Natural killer cell treated with Interleukin-12 subunit alpha and Interleukin-12 subunit beta and Interleukin-15 and Interleukin-18, amount 100 ng/mL, for 72 hours (primary cell): ENCODE results near the gene POU2AF1. TPM values are rescaled to one million over a fixed set of nuclear protein-coding genes. Genes with fewer than 3 reads are reported as not detected.

ENCODE experiments used
- ATAC-seq, 2 donors: fragments of 150-1000 bp; cut with Tn5 transposase in 1 of 2; sonication (Bioruptor Pico), chemical (Tn5 transposase) in 1 of 2; 2 replicates each; pipeline ENCODE4 v1.10.0; 2021
- DNase-seq: peaks from one replicate; pipeline ENCODE4 v3.0.0; 2022; ENCODE audit warnings: low spot score
- H3K27ac Mint-ChIP-seq, 2 donors: 1 replicate in 1 of 2; 2 replicates in 1 of 2; pipeline ENCODE4 v1.8.0; 2022; ENCODE audit warnings: mixed read lengths in 2 of 2, mild to moderate bottlenecking in 1 of 2, moderate library complexity in 1 of 2
- H3K27me3 Mint-ChIP-seq, 2 donors: 1 replicate in 1 of 2; 2 replicates in 1 of 2; pipeline ENCODE4 v1.8.0; 2022; ENCODE audit warnings: mixed read lengths in 2 of 2
- H3K36me3 Mint-ChIP-seq: one replicate; pipeline ENCODE4 v1.8.0; 2022; ENCODE audit warnings: mixed read lengths
- H3K4me1 Mint-ChIP-seq, 2 donors: 1 replicate in 1 of 2; 2 replicates in 1 of 2; pipeline ENCODE4 v1.8.0; 2022; ENCODE audit warnings: low read depth in 2 of 2, mixed read lengths in 2 of 2, mild to moderate bottlenecking in 1 of 2
- H3K4me3 Mint-ChIP-seq: one replicate; pipeline ENCODE4 v1.8.0; 2022; ENCODE audit warnings: mixed read lengths
- H3K9me3 Mint-ChIP-seq: 2 replicates; pipeline ENCODE4 v1.8.0; 2022; ENCODE audit warnings: mixed read lengths
- total RNA-seq, 2 donors: library from RNA; stranded (reverse); gene quantifications; one replicate each; pipeline ENCODE4 v1.2.3, GENCODE V29; 2022

The POU2AF1 gene
- total RNA-seq, 2 donors from 2014 or later, result 4.2 TPM; not detected in 1

DNA sequence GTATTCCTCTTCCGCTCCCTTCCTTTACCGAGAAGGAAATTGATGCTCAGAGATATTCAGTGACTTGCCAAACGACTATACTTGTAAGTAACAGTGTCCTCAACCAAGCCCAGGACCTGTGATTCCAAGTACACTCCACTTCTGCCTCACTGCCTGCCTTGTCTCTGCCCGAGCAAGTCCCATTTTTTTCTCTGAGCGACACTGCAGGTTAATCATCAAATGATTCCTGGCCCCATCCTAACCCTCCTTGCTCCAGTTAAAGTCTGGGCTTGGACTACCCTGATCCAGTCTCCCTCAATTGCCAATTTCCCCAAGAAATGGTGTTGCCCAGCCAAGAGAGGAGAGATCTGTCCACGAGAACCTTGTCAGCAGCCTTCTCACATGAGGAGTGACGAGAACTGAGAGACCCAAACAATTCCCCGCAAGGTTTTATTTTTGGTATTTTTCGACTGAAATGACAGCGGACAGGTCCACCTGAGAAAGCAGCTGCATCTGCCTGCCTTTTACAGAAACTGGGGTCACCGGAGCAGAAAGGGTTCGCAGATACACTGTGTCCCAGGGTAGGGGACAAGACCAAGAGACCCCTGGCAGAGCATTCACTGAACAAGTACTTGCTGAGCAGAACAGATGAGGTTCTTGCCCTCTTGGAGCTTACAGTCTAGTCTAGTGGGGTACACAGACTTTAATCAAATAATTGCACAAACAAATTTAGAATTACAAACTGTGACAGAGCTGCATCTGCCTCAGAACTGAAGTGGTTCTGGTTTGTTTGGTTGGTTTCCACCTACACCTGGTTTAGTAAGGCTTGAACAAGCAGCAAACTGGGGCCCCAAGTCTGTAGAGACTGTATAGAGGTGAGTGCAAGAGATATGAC lies 11.4 kb downstream of the POU2AF1 start:
- Mint-ChIP-seq H3K36me3 (no peaks in the 10 kb centered on the region), H3K27me3 (peaks cover 9 to 15% of the 10 kb centered on the region in 2 donors), H3K4me1 (no peaks in the 10 kb centered on the region), H3K4me3 (no peak overlapping the region), H3K9me3 (no peaks in the 10 kb centered on the region), H3K27ac (no peak overlapping the region)
- no peak for DNase-seq
- no peak for ATAC-seq

DNA sequence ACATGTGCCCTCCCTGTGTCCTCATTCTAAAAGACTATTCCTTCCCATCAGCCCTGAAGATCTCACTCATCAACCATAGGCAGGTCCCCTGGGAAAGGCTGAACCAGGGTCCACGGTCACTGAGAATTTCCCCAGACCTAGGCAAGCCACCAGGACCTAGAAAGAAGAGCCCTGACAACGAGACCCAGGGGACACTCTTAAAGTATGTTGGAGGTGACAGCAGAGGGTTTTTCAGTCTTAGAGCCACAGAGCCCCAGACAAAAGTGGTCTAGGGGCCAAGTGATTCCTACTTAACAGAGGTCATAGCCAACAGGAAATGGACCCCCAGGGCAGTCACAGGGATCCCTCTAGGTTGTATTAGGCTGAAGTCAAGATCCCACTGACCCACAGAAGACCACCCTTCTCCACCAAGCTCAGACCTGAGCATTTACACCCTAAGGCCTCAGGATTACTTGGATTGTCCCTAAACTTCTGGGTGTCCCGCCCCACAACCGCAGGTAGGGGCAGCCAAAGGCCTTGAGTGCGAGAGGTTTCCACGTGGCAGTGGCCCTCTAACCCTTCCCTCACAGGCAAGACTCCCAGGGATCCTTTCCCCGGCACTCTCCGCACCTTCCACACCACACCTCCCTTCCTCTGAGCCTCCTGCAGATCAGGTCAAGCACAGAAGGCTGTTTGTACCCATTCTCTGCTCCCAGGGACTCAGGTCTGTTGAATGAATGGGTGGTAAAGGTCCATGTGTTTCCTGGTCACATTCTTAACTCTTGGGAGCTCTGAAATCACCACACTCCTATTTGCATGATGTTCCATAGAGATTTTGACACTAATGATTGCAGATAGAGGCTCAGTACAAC lies 12.3 kb downstream of the POU2AF1 start:
- DNase-seq, result no peak
- Mint-ChIP-seq H3K27me3 (peaks cover 9 to 15% of the 10 kb centered on the region in 2 donors), H3K27ac (no peak overlapping the region), H3K36me3 (no peaks in the 10 kb centered on the region), H3K9me3 (no peaks in the 10 kb centered on the region), H3K4me3 (no peak overlapping the region), H3K4me1 (no peaks in the 10 kb centered on the region)
- no peak for ATAC-seq

DNA sequence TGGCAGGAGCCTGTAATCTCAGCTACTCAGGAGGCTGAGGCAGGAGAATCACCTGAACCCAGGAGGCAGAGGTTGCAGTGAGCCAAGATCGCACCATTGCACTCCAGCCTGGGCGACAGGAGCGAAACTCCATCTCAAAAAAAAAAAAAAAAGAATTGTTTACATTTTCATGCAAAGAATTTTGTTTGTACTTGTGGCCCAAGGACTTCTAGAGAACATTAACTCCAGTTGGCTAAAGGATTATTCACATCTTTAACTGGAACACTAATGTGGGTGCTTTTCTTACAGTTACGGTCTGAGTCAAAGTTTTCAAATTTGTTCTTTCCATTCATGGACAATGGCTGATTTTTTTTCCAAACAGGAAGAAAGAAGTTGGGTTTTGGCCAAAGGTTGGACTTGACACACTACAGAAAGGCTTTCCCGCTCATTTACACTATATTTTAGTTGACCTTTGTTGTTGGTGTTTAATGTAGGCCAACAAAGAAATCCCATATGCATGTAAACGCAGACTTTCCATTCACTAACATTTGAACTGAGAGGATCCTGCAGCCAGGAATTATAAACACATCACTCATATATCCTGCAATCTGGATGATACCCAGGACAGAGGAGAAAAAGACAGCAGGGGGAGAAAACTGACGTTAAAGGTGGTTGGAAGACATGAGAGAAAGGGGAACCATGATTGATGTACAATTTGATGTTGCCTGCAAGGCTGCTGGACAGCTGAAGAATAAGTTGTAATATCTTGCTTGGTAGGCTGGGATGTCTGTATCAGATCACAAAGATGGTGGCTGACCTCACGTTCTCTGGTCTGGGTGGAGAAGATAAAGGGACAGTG lies 13.1 kb downstream of the POU2AF1 start:
- no peak for ATAC-seq
- H3K4me3 Mint-ChIP-seq, result no peak overlapping the region
- H3K9me3 Mint-ChIP-seq, result no peaks in the 10 kb centered on the region
- no peaks in the 10 kb centered on the region for H3K4me1 Mint-ChIP-seq
- no peak for DNase-seq
- H3K27ac Mint-ChIP-seq, result no peak overlapping the region
- no peaks in the 10 kb centered on the region for H3K36me3 Mint-ChIP-seq
- peaks cover 7 to 11% of the 10 kb centered on the region in 2 donors for H3K27me3 Mint-ChIP-seq

DNA sequence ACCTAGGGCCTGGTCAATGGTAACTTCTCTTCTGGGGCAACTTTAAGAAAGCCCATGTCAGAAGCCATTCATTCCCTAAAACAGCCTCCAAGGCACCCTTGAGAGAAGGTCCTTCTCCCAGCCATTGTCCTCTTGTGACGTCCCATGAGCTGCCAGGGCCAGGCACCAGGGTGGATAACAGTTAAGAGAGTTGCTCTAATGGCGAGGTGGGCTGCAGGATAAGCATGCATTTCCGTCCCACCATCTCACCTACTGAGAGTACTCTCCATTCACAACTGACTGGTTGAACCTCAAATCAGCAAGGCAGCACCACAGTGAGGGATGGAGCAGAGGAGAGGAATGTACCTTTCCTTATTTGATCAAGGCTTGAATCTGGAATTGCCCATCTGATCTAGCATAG lies 14.6 kb downstream of the POU2AF1 start:
- H3K4me1 Mint-ChIP-seq, result no peaks in the 10 kb centered on the region
- no peak for DNase-seq
- H3K4me3 Mint-ChIP-seq, result no peak overlapping the region
- no peaks in the 10 kb centered on the region for H3K9me3 Mint-ChIP-seq
- H3K36me3 Mint-ChIP-seq, result no peaks in the 10 kb centered on the region
- peaks cover 3 to 5% of the 10 kb centered on the region in 2 donors for H3K27me3 Mint-ChIP-seq
- no peak overlapping the region for H3K27ac Mint-ChIP-seq
- no peak for ATAC-seq

DNA sequence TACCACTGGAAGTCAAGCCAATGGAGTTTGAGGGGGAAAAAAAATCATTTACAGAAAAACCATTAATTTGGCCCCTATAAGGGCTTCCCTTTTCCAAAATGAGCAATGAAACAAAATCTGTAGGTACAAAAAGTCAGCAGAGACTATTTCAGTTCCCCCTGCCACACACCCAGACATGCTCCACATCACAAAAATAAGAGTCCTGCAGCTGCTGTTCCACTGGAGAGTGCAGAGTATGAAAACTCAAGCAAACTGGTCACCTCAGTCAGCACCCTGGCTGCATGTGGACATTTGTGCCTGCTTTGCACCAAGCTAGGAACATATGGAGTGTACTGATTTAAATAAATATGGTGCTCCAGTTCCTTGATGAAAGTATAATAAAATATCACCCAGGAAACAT lies 15.1 kb downstream of the POU2AF1 start:
- ATAC-seq, result no peak
- DNase-seq, result no peak
- Mint-ChIP-seq H3K36me3 (no peaks in the 10 kb centered on the region), H3K4me3 (no peak overlapping the region), H3K4me1 (no peaks in the 10 kb centered on the region), H3K27ac (no peak overlapping the region), H3K27me3 (peaks cover 0 to 5% of the 10 kb centered on the region in 2 donors), H3K9me3 (no peaks in the 10 kb centered on the region)

DNA sequence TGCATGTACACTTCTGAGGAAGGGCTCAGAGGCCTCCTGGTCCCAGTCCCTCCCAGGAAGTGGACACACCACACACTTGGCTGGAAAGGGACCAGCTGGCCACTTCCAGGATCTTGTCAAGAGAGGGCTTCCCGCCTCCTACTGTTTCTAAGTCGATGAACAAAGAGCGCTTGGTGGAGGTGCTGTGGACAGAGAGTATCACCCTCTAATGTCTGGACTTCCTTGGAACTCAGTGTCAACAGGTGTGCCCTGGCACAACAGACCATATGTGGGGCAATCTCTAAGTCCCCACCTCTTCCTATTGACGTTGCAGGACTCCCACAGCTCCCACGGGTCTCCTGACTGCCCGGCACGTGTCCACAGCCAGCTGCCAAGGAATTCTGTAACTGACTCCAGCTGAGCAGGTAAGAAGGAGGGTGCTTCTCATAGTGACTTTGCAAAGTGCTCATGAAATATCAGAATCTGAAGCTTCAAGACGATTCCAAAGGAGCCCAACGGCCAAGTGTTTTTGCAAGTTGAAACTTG lies 16.1 kb downstream of the POU2AF1 start:
- DNase-seq, result no peak
- no peaks in the 10 kb centered on the region for H3K36me3 Mint-ChIP-seq
- no peaks in the 10 kb centered on the region for H3K9me3 Mint-ChIP-seq
- ATAC-seq, result no peak
- peaks cover 0 to 5% of the 10 kb centered on the region in 2 donors for H3K27me3 Mint-ChIP-seq
- no peak overlapping the region for H3K27ac Mint-ChIP-seq
- H3K4me1 Mint-ChIP-seq, result no peaks in the 10 kb centered on the region
- no peak overlapping the region for H3K4me3 Mint-ChIP-seq

DNA sequence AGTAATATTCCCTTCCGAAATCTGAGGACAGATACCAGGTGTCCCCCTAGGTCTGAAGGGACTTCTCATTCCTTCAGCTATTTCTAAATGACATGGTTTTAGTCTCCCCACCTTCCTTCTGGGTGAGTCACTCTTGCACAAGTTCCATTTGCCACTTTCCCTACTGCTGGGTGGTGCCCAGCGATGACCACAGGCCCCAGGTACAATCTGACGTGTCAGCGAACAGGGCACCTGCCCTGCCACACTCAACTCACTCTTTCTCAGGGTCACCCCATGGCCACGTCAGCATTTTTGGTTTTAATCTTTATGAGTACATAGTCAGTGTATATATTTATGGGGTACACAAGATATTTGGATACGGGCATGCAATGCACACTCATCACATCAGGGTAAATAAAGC lies 17.2 kb downstream of the POU2AF1 start:
- Mint-ChIP-seq H3K27me3 (no peaks in the 10 kb centered on the region), H3K36me3 (no peaks in the 10 kb centered on the region), H3K4me3 (no peak overlapping the region), H3K9me3 (no peaks in the 10 kb centered on the region), H3K4me1 (no peaks in the 10 kb centered on the region), H3K27ac (no peak overlapping the region)
- DNase-seq (no peak), ATAC-seq (no peak)

DNA sequence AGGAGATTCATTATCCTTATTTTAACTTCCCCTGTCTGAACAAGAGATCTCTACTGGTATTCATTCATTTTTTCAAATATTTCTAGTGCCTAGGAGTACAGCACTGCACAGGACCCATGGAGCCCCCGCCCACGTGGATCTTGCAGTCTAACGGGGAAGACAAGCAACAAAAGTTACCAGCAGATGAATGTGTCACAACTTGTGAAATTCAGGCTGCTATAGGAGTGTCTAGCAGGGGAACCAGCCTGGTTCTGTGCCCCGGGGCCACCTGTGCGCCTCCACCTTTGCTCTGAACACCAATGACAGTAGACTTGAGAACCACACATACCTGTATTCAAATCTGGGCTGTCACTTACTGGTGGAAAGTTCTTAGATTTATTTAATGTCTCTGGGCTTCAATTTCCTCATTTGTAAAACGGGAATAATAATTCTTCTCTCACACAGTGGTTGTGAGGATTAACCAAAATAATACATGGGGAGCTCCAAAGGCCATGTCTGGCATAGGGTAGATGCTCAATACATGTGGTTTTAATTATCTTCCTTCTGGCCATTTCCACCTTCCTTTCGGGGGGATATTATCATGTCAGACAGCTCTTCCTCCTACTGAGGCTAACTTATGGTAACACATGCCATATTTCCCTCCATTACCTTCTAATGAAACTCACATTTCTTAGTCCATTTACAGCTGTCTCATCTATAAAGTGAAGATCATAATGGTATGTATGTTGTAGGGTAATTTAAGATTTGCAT lies 17.8 kb downstream of the POU2AF1 start:
- Mint-ChIP-seq H3K9me3 (no peaks in the 10 kb centered on the region), H3K36me3 (no peaks in the 10 kb centered on the region), H3K4me3 (no peak overlapping the region), H3K4me1 (no peaks in the 10 kb centered on the region), H3K27ac (no peak overlapping the region), H3K27me3 (no peaks in the 10 kb centered on the region)
- ATAC-seq, result no peak
- no peak for DNase-seq

DNA sequence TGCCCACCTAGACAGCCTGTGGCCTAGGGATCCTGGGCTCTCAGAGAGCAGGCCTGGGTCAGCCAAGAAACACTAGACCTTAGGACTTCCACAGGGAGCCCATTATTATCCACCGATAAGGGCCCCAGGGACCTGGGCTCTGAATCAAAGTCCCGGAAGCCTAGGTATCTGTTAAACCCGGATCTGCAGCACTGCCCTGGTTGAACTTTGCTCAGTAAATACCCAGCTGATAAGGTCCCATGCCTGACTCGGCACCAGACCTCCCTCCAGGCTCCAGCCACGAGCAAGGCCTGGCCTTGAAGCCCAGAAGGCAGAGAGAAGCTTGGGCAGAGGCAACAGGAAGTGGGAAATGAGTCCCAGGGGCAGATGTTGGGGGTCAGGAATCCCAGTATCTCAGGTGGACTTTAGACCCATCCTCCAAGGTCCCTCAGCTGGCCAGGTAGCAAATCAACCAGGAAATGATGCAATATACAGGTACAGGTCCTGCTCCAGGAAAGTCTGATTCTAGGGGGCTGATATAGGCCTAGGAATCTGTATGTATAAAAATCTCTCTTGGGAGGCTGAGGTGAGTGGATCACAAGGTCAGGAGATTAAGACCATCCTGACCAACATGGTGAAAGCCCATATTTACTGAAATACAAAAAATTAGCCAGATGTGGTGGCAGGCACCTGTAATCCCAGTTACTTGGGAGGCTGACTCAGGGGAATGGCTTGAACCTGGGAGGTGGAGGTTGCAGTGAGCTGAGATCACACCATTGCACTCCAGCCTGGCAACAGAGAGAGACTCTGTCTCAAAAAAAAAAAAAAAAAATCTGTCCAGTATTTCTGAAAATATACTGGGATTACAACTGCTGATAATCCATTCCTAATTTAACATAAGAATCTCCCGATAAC lies 18.7 kb downstream of the POU2AF1 start:
- Mint-ChIP-seq H3K9me3 (no peaks in the 10 kb centered on the region), H3K4me1 (no peaks in the 10 kb centered on the region), H3K4me3 (no peak overlapping the region), H3K27me3 (no peaks in the 10 kb centered on the region), H3K36me3 (no peaks in the 10 kb centered on the region), H3K27ac (no peak overlapping the region)
- no peak for ATAC-seq
- DNase-seq, result no peak

DNA sequence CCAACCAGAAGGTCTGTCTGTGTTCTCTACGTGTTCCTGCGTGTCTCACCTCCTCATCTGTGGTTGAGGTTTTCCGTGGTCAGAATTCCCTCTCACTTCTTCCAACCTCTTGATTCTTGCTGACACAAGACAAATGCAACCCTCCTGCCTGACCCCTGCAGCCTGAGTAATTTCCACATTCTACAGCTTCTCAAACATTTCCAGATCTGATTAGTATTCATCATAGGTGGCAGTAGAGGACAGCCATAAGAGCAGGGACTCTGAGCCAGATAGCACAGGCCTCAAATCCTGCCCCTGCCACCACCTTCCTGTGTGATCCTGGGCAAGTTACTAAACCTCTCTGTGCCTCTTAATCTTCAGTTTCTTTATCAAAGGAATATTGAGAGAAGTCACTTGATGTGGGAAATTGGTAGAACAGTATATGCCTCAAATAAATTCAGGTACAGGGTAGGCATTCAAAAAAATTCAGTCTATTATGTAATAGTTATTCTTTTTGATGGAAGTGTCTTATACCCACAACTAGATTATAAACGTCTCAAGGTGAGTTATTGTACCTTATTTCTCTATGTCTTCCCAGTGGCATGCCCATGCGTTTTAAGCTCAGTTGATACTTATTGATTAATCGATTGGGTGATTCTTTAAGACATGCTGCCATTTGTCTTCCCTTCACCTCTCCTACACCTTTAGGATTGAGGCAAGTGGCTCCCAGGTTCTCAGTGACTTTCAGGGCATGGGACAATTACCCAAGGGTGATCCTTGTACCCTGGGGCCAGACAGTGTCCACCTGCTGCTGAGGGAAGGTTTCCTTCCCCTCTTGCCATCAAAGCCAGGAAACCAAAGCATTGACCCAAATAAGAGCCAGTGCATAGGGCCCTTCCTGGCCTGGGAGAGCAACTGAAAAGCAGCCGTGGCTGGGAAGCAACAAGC lies 19.6 kb downstream of the POU2AF1 start:
- no peaks in the 10 kb centered on the region for H3K4me1 Mint-ChIP-seq
- H3K27me3 Mint-ChIP-seq, result no peaks in the 10 kb centered on the region
- no peaks in the 10 kb centered on the region for H3K9me3 Mint-ChIP-seq
- H3K27ac Mint-ChIP-seq, result no peak overlapping the region
- no peak overlapping the region for H3K4me3 Mint-ChIP-seq
- ATAC-seq (no peak), DNase-seq (no peak)
- H3K36me3 Mint-ChIP-seq, result no peaks in the 10 kb centered on the region
